Keratinocyte (primary cell): ENCODE measurements around the gene PRKCD. TPM values are rescaled to one million over a fixed set of nuclear protein-coding genes. Genes with fewer than 3 reads are reported as not detected.

Experiments used
- DNase-seq: peaks from one replicate; pipeline ENCODE4 v3.0.0-alpha.2; 2011; ENCODE audit warnings: low read depth, missing footprints, low spot score
- FAIRE-seq: peaks from 2 replicates; lab custom pipeline; 2011; peaks lifted over from hg19 to GRCh38; lab: Jason Lieb, UNC
- H2AFZ ChIP-seq: 2 replicates; pipeline ENCODE4 v1.6.0; 2012; ENCODE audit warnings: low read length, control low read depth, inconsistent platforms; ENCODE audit not compliant: control insufficient read depth
- H3K27ac ChIP-seq: 2 replicates; pipeline ENCODE4 v1.5.1; 2011; ENCODE audit warnings: low read length; ENCODE audit not compliant: control insufficient read depth, insufficient read depth
- H3K27me3 ChIP-seq: 3 replicates; pipeline ENCODE4 v1.6.0; 2011; ENCODE audit warnings: low read length; ENCODE audit not compliant: control insufficient read depth, insufficient read depth; ENCODE audit errors: extremely low read depth
- H3K36me3 ChIP-seq, 2 experiments: 2 replicates in 1 of 2; 3 replicates in 1 of 2; pipeline ENCODE4 v1.5.1; 2011; ENCODE audit warnings: low read length in 2 of 2, mild to moderate bottlenecking in 1 of 2; ENCODE audit not compliant: control insufficient read depth in 2 of 2, insufficient read depth in 2 of 2; ENCODE audit errors: extremely low read depth in 1 of 2
- H3K4me1 ChIP-seq: 3 replicates; pipeline ENCODE4 v1.5.1; 2011; ENCODE audit warnings: low read length; ENCODE audit not compliant: control insufficient read depth, insufficient read depth; ENCODE audit errors: extremely low read depth
- H3K4me2 ChIP-seq: 3 replicates; pipeline ENCODE4 v1.6.0; 2011; ENCODE audit warnings: low read depth, low read length; ENCODE audit not compliant: control insufficient read depth, insufficient read depth; ENCODE audit errors: extremely low read depth
- H3K4me3 ChIP-seq, 3 experiments: fragments of 200-600 bp in 1 of 3; sonication (generic) in 1 of 3; 2 replicates in 2 of 3; 3 replicates in 1 of 3; pipeline ENCODE4 v1.5.1; 2011 to 2016; ENCODE audit warnings: low read length in 3 of 3, mild to moderate bottlenecking in 3 of 3, control low read depth in 2 of 3, inconsistent platforms in 1 of 3, low read depth in 1 of 3, mixed read lengths in 1 of 3, mixed run types in 1 of 3, moderate library complexity in 1 of 3; ENCODE audit not compliant: control insufficient read depth in 2 of 3, insufficient read depth in 2 of 3; ENCODE audit errors: extremely low read depth in 1 of 3
- H3K79me2 ChIP-seq: 2 replicates; pipeline ENCODE4 v1.6.0; 2012; ENCODE audit warnings: low read length; ENCODE audit not compliant: control insufficient read depth, insufficient read depth
- H3K9ac ChIP-seq: 3 replicates; pipeline ENCODE4 v1.6.0; 2011; ENCODE audit warnings: low read length; ENCODE audit not compliant: control insufficient read depth, insufficient read depth; ENCODE audit errors: extremely low read depth
- H3K9me1 ChIP-seq: 3 replicates; pipeline ENCODE4 v1.6.0; 2011; ENCODE audit warnings: low read length; ENCODE audit not compliant: control insufficient read depth, insufficient read depth; ENCODE audit errors: extremely low read depth
- H3K9me3 ChIP-seq: 2 replicates; pipeline ENCODE4 v1.5.1; 2012; ENCODE audit warnings: low read depth, low read length; ENCODE audit not compliant: control insufficient read depth
- H4K20me1 ChIP-seq: 3 replicates; pipeline ENCODE4 v1.6.0; 2011; ENCODE audit warnings: low read length; ENCODE audit not compliant: control insufficient read depth, insufficient read depth; ENCODE audit errors: extremely low read depth
- EZH2 ChIP-seq: IDR thresholded peaks from one replicate; pipeline ENCODE4 v1.6.1; 2012; ENCODE audit warnings: inconsistent platforms, mild to moderate bottlenecking, low read length, moderate library complexity
- dilution Hi-C: fragments of 300-500 bp; cut with MboI; formaldehyde crosslinking; loops from one replicate; pipeline ENCODE4 v1.7.0; 2020; ENCODE audit warnings: low sequenced_read_pairs; ENCODE audit not compliant: extremely low pct_ligation_motif_present
- polyA plus RNA-seq, 5 experiments: library from polyadenylated mRNA; depleted of rRNA in 3 of 5; stranded (reverse) in 3 of 5; stranded (forward) in 1 of 5; unstranded in 1 of 5; fragments of >200 nt; gene quantifications; 1 replicate in 1 of 5; 2 replicates in 3 of 5; 3 replicates in 1 of 5; pipeline versions ENCODE4 v1.2.1 to v1.2.3, GENCODE V29; 2011 to 2012; ENCODE audit warnings: missing spikeins in 2 of 5, low read depth in 1 of 5, low replicate concordance in 1 of 5
- TF ChIP-seq, protein P1 (sequence below), 3 experiments: IDR thresholded peaks in 1 of 3; conservative IDR thresholded peaks in 1 of 3; optimal IDR thresholded peaks in 1 of 3; 2 replicates in 2 of 3; 3 replicates in 1 of 3; pipeline versions ENCODE3 to v1.5.1; 2011; ENCODE audit warnings: low read length in 3 of 3, mild to moderate bottlenecking in 3 of 3, moderate library complexity in 2 of 3, control low read depth in 1 of 3, inconsistent platforms in 1 of 3; ENCODE audit not compliant: insufficient read depth in 2 of 3; ENCODE audit errors: extremely low read depth in 1 of 3

The PRKCD gene
- polyA plus RNA-seq, 1 donor (not counting 4 experiments of a cell fraction or from before 2014, with no cell fraction given) = 25.1 TPM

DNA sequence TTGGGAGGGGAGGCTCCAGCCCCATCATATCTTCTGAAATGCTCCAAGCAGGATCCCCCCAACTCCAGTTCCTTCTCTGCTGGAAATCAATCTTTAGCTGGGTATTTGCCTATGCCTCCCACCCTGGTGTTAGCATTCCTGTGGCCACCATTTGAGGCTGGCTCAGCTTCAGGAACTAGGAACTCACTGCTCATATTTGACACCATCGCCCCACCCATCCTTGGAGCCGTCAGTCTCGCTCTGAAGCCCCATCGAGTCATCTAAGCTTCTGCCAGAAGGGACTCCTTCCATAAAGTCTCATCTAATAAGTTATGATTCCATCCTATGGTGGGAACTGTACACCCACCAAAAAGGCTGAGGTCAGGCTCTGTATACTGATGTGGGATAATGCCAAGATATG is 26.4 kb downstream of the PRKCD start:
- FAIRE-seq (no peak), DNase-seq (no peak)
- no peak for TF ChIP-seq EZH2
- TF ChIP-seq, protein P1, sequence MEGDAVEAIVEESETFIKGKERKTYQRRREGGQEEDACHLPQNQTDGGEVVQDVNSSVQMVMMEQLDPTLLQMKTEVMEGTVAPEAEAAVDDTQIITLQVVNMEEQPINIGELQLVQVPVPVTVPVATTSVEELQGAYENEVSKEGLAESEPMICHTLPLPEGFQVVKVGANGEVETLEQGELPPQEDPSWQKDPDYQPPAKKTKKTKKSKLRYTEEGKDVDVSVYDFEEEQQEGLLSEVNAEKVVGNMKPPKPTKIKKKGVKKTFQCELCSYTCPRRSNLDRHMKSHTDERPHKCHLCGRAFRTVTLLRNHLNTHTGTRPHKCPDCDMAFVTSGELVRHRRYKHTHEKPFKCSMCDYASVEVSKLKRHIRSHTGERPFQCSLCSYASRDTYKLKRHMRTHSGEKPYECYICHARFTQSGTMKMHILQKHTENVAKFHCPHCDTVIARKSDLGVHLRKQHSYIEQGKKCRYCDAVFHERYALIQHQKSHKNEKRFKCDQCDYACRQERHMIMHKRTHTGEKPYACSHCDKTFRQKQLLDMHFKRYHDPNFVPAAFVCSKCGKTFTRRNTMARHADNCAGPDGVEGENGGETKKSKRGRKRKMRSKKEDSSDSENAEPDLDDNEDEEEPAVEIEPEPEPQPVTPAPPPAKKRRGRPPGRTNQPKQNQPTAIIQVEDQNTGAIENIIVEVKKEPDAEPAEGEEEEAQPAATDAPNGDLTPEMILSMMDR (optimal IDR thresholded peaks at IDR 0.05 in 1 of 3, IDR thresholded peaks at IDR 0.05 in 1 of 3, conservative IDR thresholded peaks at IDR 0.05 in 1 of 3; ENCODE audit: extremely low read depth in 1 of 3, insufficient read depth in 2 of 3, low read length in 3 of 3) = no peak
- Histone ChIP-seq H3K36me3 (peaks cover 19 to 30% of the 10 kb centered on the region in 2 experiments), H3K79me2 (no peaks in the 10 kb centered on the region), H3K9ac (no peak overlapping the region), H3K4me2 (no peak overlapping the region), H3K27ac (no peak overlapping the region), H3K9me3 (no peaks in the 10 kb centered on the region), H2AFZ (no peak overlapping the region), H3K4me1 (peaks cover 2% of the 10 kb centered on the region), H3K9me1 (no peaks in the 10 kb centered on the region), H3K4me3 (no peak overlapping the region), H3K27me3 (no peaks in the 10 kb centered on the region), H4K20me1 (no peaks in the 10 kb centered on the region)
- dilution Hi-C loops = no loop called here

- Histone ChIP-seq H3K9me3 (no peaks in the 10 kb centered on the region), H3K36me3 (peaks cover 19 to 28% of the 10 kb centered on the region in 2 experiments)
These were observed 27.2 kb downstream of the PRKCD start for GRCh38 chr3:53188136-53188685.

More at GRCh38 chr3:53188136-53188685, 27.2 kb downstream of the PRKCD start:
- DNase-seq (no peak), FAIRE-seq (no peak)
- dilution Hi-C loops = no loop called here
- no peaks in the 10 kb centered on the region for H3K9me1 ChIP-seq
- no peak overlapping the region for H3K4me3 ChIP-seq
- no peaks in the 10 kb centered on the region for H4K20me1 ChIP-seq
- no peak overlapping the region for H3K4me2 ChIP-seq
- H3K4me1 ChIP-seq = peaks cover 7% of the 10 kb centered on the region
- no peaks in the 10 kb centered on the region for H3K79me2 ChIP-seq
- no peak for TF ChIP-seq EZH2
- TF ChIP-seq, protein P1 (optimal IDR thresholded peaks at IDR 0.05 in 1 of 3, IDR thresholded peaks at IDR 0.05 in 1 of 3, conservative IDR thresholded peaks at IDR 0.05 in 1 of 3; ENCODE audit: extremely low read depth in 1 of 3, insufficient read depth in 2 of 3, low read length in 3 of 3) = no peak
- H3K27ac ChIP-seq = no peak overlapping the region
- H3K9ac ChIP-seq = no peak overlapping the region
- no peaks in the 10 kb centered on the region for H3K27me3 ChIP-seq
- no peak overlapping the region for H2AFZ ChIP-seq
